ENCODE measurements around the gene MNS1. TPM values are rescaled to one million over a fixed set of nuclear protein-coding genes. Genes with fewer than 3 reads are reported as not detected.

Gene MNS1
- total RNA-seq, 1 experiment from 2014 or later: 1.9 TPM

DNA sequence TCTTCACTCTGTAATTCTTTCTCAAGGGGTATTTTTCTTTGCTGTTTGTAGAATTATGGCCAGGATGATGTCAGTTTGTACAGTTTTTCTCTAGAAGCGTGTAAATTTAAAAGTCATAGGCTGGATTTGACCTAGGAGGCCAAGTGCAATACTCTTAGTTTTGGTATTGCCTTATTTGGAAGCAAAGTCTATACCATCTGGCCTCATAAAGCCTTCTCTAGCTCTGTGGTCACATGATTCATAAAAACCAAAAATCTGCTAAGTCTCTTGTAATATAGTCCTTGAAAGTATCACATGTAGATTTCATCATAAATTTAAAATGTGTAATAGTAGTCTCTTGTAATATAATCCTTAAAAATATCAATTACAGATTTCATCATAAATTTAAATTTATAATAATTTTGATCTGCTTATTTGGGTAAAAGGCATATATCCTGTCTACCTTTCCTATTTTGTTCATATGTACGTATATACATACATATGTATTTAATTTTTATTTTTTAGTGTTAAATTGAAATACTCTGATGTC is 74.1 kb downstream of the MNS1 start:
- Histone ChIP-seq H3K9me3 (ENCODE audit: control insufficient read depth in 1 of 2, insufficient read depth in 1 of 2, low read depth in 1 of 2, low read length in 2 of 2) (no peaks in the 10 kb centered on the region), H3K4me1 (ENCODE audit: control insufficient read depth in 1 of 2, insufficient read depth in 2 of 2, low read length in 2 of 2) (no peaks in the 10 kb centered on the region), H4K20me1 (ENCODE audit: insufficient read depth) (no peaks in the 10 kb centered on the region), H3K27me3 (ENCODE audit: insufficient read depth, low read length) (no peaks in the 10 kb centered on the region), H3K9ac (ENCODE audit: low read length) (no peak overlapping the region), H3K4me3 (replicated peaks in 1 of 2; ENCODE audit: low read depth in 1 of 2, low read length in 2 of 2) (no peak overlapping the region), H3K9me2 (ENCODE audit: insufficient read depth) (no peaks in the 10 kb centered on the region), H3K79me2 (ENCODE audit: insufficient read depth, low read length) (no peaks in the 10 kb centered on the region), H3K4me2 (ENCODE audit: low read length) (no peak overlapping the region), H2AFZ (ENCODE audit: low read depth, low read length, poor library complexity, severe bottlenecking) (no peak overlapping the region), H3K27ac (ENCODE audit: low read depth, low read length) (no peak overlapping the region), H3K36me3 (ENCODE audit: control insufficient read depth in 1 of 2, insufficient read depth in 2 of 2, low read length in 2 of 2) (no peaks in the 10 kb centered on the region)
- ChIA-PET RAD21 (ENCODE audit: low non-redundant PET in 1 of 2, low total read pairs in 2 of 2, uncharacterized antibody in 2 of 2, unreplicated experiment in 2 of 2) (no interaction called here), CTCF (no interaction called here), POLR2A (no interaction called here)
- ATAC-seq (no peak), DNase-seq (ENCODE audit: low read depth, low spot score) (no peak)
- TF ChIP-seq, protein P1, sequence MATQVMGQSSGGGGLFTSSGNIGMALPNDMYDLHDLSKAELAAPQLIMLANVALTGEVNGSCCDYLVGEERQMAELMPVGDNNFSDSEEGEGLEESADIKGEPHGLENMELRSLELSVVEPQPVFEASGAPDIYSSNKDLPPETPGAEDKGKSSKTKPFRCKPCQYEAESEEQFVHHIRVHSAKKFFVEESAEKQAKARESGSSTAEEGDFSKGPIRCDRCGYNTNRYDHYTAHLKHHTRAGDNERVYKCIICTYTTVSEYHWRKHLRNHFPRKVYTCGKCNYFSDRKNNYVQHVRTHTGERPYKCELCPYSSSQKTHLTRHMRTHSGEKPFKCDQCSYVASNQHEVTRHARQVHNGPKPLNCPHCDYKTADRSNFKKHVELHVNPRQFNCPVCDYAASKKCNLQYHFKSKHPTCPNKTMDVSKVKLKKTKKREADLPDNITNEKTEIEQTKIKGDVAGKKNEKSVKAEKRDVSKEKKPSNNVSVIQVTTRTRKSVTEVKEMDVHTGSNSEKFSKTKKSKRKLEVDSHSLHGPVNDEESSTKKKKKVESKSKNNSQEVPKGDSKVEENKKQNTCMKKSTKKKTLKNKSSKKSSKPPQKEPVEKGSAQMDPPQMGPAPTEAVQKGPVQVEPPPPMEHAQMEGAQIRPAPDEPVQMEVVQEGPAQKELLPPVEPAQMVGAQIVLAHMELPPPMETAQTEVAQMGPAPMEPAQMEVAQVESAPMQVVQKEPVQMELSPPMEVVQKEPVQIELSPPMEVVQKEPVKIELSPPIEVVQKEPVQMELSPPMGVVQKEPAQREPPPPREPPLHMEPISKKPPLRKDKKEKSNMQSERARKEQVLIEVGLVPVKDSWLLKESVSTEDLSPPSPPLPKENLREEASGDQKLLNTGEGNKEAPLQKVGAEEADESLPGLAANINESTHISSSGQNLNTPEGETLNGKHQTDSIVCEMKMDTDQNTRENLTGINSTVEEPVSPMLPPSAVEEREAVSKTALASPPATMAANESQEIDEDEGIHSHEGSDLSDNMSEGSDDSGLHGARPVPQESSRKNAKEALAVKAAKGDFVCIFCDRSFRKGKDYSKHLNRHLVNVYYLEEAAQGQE (IDR thresholded peaks at IDR 0.05; ENCODE audit: low read depth): no peak
- TF ChIP-seq ELF1 (IDR thresholded peaks at IDR 0.05; ENCODE audit: borderline replicate concordance, low read depth) (no peak), TCF7L2 (IDR thresholded peaks at IDR 0.05; ENCODE audit: borderline replicate concordance, extremely low read depth, insufficient read depth, insufficient read length) (no peak), CEBPB (IDR thresholded peaks at IDR 0.05; ENCODE audit: low read depth) (no peak), EGR1 (IDR thresholded peaks at IDR 0.05; ENCODE audit: low read depth) (no peak), EZH2 (IDR thresholded peaks at IDR 0.05) (no peak), ZNF274 (IDR thresholded peaks at IDR 0.05; ENCODE audit: low read depth, low read length) (no peak), JUND (IDR thresholded peaks at IDR 0.05) (no peak), POLR2AphosphoS5 (IDR thresholded peaks at IDR 0.05; ENCODE audit: low read depth, low read length) (no peak), YY1 (IDR thresholded peaks at IDR 0.05; ENCODE audit: extremely low read depth, insufficient replicate concordance, low read depth, low read length) (no peak), CBX3 (IDR thresholded peaks at IDR 0.05; ENCODE audit: low read depth) (no peak), POLR2A (IDR thresholded peaks at IDR 0.05; ENCODE audit: borderline replicate concordance, extremely low read depth, insufficient read depth, insufficient read length) (no peak), ZFX (IDR thresholded peaks at IDR 0.05) (no peak)
- TF ChIP-seq, protein P2, sequence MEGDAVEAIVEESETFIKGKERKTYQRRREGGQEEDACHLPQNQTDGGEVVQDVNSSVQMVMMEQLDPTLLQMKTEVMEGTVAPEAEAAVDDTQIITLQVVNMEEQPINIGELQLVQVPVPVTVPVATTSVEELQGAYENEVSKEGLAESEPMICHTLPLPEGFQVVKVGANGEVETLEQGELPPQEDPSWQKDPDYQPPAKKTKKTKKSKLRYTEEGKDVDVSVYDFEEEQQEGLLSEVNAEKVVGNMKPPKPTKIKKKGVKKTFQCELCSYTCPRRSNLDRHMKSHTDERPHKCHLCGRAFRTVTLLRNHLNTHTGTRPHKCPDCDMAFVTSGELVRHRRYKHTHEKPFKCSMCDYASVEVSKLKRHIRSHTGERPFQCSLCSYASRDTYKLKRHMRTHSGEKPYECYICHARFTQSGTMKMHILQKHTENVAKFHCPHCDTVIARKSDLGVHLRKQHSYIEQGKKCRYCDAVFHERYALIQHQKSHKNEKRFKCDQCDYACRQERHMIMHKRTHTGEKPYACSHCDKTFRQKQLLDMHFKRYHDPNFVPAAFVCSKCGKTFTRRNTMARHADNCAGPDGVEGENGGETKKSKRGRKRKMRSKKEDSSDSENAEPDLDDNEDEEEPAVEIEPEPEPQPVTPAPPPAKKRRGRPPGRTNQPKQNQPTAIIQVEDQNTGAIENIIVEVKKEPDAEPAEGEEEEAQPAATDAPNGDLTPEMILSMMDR (IDR thresholded peaks at IDR 0.05 in 2 of 3, conservative IDR thresholded peaks at IDR 0.05 in 1 of 3; ENCODE audit: borderline replicate concordance in 1 of 3, insufficient read depth in 1 of 3, low read depth in 2 of 3, low read length in 2 of 3): no peak
- no TSS peak for BruUV-seq (replicated peaks)
- intact Hi-C loops (cut with micrococcal nuclease): no loop called here

Measured in HCT116 (cell line).